MM.1S (cell line): ENCODE results near the gene AGXT.

Experiments used
- DNase-seq: peaks from one replicate; pipeline ENCODE4 v3.0.0-alpha.2; 2015
- H2AFZ ChIP-seq: fragments of 300-600 bp; sonication (generic); 2 replicates; pipeline ENCODE4 v1.6.0; 2016; ENCODE audit warnings: antibody characterized with exemption, low read length
- H3F3A ChIP-seq: fragments of 300-600 bp; sonication (generic); 2 replicates; pipeline ENCODE4 v1.6.1; 2016; ENCODE audit warnings: mild to moderate bottlenecking, antibody characterized with exemption, low read length, moderate library complexity, mixed read lengths; ENCODE audit not compliant: insufficient read depth
- H3K27ac ChIP-seq: fragments of 300-600 bp; sonication (generic); 2 replicates; pipeline ENCODE4 v1.5.1; 2016; ENCODE audit warnings: mild to moderate bottlenecking, low read length
- H3K27me3 ChIP-seq: fragments of 300-600 bp; sonication (generic); replicated peaks from 2 replicates; pipeline ENCODE4 v1.6.0; 2016; ENCODE audit warnings: low read length; ENCODE audit not compliant: insufficient read depth
- H3K36me3 ChIP-seq: fragments of 300-600 bp; sonication (generic); replicated peaks from 2 replicates; pipeline ENCODE4 v1.6.1; 2016; ENCODE audit warnings: mild to moderate bottlenecking, low read length, mixed read lengths; ENCODE audit not compliant: insufficient read depth
- H3K4me1 ChIP-seq: fragments of 300-600 bp; sonication (generic); 2 replicates; pipeline ENCODE4 v1.6.1; 2016; ENCODE audit warnings: low read length, mixed read lengths
- H3K4me2 ChIP-seq: fragments of 300-600 bp; sonication (generic); 2 replicates; pipeline ENCODE4 v1.6.0; 2016; ENCODE audit warnings: low read depth, low read length
- H3K4me3 ChIP-seq: fragments of 300-600 bp; sonication (generic); 2 replicates; pipeline ENCODE4 v1.5.1; 2016; ENCODE audit warnings: low read length, mixed read lengths
- H3K79me2 ChIP-seq: fragments of 300-600 bp; sonication (generic); 2 replicates; pipeline ENCODE4 v1.6.1; 2016; ENCODE audit warnings: mixed run types, low read length, mixed read lengths
- H3K9ac ChIP-seq: fragments of 300-600 bp; sonication (generic); 2 replicates; pipeline ENCODE4 v1.6.1; 2016; ENCODE audit warnings: low read length, mixed read lengths
- H3K9me2 ChIP-seq: fragments of 300-600 bp; sonication (generic); replicated peaks from 2 replicates; pipeline ENCODE4 v1.6.1; 2016; ENCODE audit warnings: mild to moderate bottlenecking, low read length, mixed read lengths; ENCODE audit not compliant: insufficient read depth
- H3K9me3 ChIP-seq: fragments of 300-600 bp; sonication (generic); replicated peaks from 2 replicates; pipeline ENCODE4 v1.6.1; 2016; ENCODE audit warnings: mild to moderate bottlenecking, low read length, mixed read lengths; ENCODE audit not compliant: insufficient read depth
- H4K20me1 ChIP-seq: fragments of 300-600 bp; sonication (generic); 2 replicates; pipeline ENCODE4 v1.6.1; 2016; ENCODE audit warnings: mild to moderate bottlenecking, low read length, moderate library complexity, mixed read lengths; ENCODE audit not compliant: insufficient read depth
- CTCF ChIP-seq: fragments of 300-600 bp; sonication (generic); IDR thresholded peaks from 2 replicates; pipeline ENCODE4 v1.5.1; 2016; ENCODE audit warnings: antibody characterized with exemption, low read length, mixed read lengths
- EZH2 ChIP-seq: fragments of 300-600 bp; sonication (generic); optimal IDR thresholded peaks from 2 replicates; pipeline ENCODE3; 2017; ENCODE audit warnings: low read depth, mild to moderate bottlenecking, antibody characterized with exemption, low read length, mixed read lengths
- EZH2phosphoT487 ChIP-seq: fragments of 300-600 bp; sonication (generic); IDR thresholded peaks from 2 replicates; pipeline ENCODE4 v1.6.1; 2018; ENCODE audit warnings: antibody characterized with exemption, low read length

AGXT gene

GRCh38 chr2:240889601-240890560 is 21.3 kb downstream of the AGXT start:
- no peak overlapping the region for H3K27ac ChIP-seq
- H3K4me2 ChIP-seq: no peak overlapping the region
- H2AFZ ChIP-seq: no peak overlapping the region
- no peak for DNase-seq
- H3K9ac ChIP-seq: no peak overlapping the region
- no peaks in the 10 kb centered on the region for H3F3A ChIP-seq
- peaks cover 7% of the 10 kb centered on the region for H3K27me3 ChIP-seq
- H3K9me3 ChIP-seq: no peaks in the 10 kb centered on the region
- no peaks in the 10 kb centered on the region for H3K4me1 ChIP-seq
- no peak overlapping the region for H3K4me3 ChIP-seq
- TF ChIP-seq CTCF: no peak
- TF ChIP-seq EZH2: no peak
- no peak for TF ChIP-seq EZH2phosphoT487
- no peaks in the 10 kb centered on the region for H3K79me2 ChIP-seq
- no peaks in the 10 kb centered on the region for H3K9me2 ChIP-seq
- no peaks in the 10 kb centered on the region for H4K20me1 ChIP-seq
- no peaks in the 10 kb centered on the region for H3K36me3 ChIP-seq

DNA sequence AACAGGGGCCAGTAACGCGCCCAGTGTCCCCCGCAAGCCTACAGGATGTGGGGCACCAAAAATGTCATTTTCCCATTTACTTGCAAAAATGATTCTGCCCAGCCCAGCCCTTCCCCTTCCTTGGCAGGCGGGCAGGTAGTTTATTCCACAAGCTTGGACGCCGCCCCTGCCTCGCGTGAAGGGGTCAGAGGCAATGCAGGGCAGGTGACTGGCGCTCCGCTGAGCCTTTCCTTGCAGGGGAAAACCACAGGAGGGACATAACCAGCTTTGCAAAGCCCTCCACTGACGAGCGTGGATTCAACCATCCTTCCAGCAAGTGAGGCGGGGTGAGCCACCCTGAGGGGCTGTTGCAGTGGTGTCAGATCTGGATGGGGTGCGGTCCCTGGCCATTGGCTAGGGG is 22.1 kb downstream of the AGXT start:
- no peaks in the 10 kb centered on the region for H3K79me2 ChIP-seq
- H3K9me2 ChIP-seq: no peaks in the 10 kb centered on the region
- no peaks in the 10 kb centered on the region for H4K20me1 ChIP-seq
- H3K4me3 ChIP-seq: no peak overlapping the region
- H3K4me2 ChIP-seq: no peak overlapping the region
- no peak overlapping the region for H3K27ac ChIP-seq
- H3K9me3 ChIP-seq: no peaks in the 10 kb centered on the region
- no peaks in the 10 kb centered on the region for H3F3A ChIP-seq
- no peak for DNase-seq
- H3K36me3 ChIP-seq: no peaks in the 10 kb centered on the region
- H3K9ac ChIP-seq: no peak overlapping the region
- H3K4me1 ChIP-seq: no peaks in the 10 kb centered on the region
- no peak overlapping the region for H2AFZ ChIP-seq
- no peak for TF ChIP-seq EZH2
- no peak for TF ChIP-seq EZH2phosphoT487
- no peak for TF ChIP-seq CTCF
- peaks cover 7% of the 10 kb centered on the region for H3K27me3 ChIP-seq

GRCh38 chr2:240891492-240892340 is 23.1 kb downstream of the AGXT start:
- peaks cover 2% of the 10 kb centered on the region for H3K27me3 ChIP-seq
- H3K9ac ChIP-seq: no peak overlapping the region
- no peaks in the 10 kb centered on the region for H3K9me2 ChIP-seq
- H3K9me3 ChIP-seq: no peaks in the 10 kb centered on the region
- TF ChIP-seq EZH2: no peak
- TF ChIP-seq EZH2phosphoT487: no peak
- no peak for TF ChIP-seq CTCF
- H3K4me1 ChIP-seq: no peaks in the 10 kb centered on the region
- no peak overlapping the region for H2AFZ ChIP-seq
- no peaks in the 10 kb centered on the region for H3K36me3 ChIP-seq
- no peak overlapping the region for H3K4me3 ChIP-seq
- H3K79me2 ChIP-seq: no peaks in the 10 kb centered on the region
- no peak overlapping the region for H3K4me2 ChIP-seq
- no peak overlapping the region for H3K27ac ChIP-seq
- no peak for DNase-seq
- no peaks in the 10 kb centered on the region for H3F3A ChIP-seq
- no peaks in the 10 kb centered on the region for H4K20me1 ChIP-seq
